H1 (cell line): ENCODE measurements around the gene MORN5.

Experiments used
- JUND ChIP-seq: IDR thresholded peaks from 2 replicates; pipeline ENCODE4 v1.6.1; 2011; ENCODE audit warnings: mild to moderate bottlenecking, improper control_type of control experiment, low read length
- POLR2AphosphoS5 ChIP-seq: IDR thresholded peaks from 2 replicates; pipeline ENCODE4 v1.6.1; 2011; ENCODE audit warnings: low read depth, low read length
- TF ChIP-seq, protein P1 (sequence below): IDR thresholded peaks from 2 replicates; pipeline ENCODE4 v1.6.1; 2012; ENCODE audit warnings: inconsistent platforms
- TF ChIP-seq, protein P2 (sequence below), 3 experiments: IDR thresholded peaks; 1 replicate in 2 of 3; 2 replicates in 1 of 3; pipeline versions ENCODE4 v1.5.1 to v1.6.1; 2011; ENCODE audit warnings: low read length in 3 of 3, mild to moderate bottlenecking in 3 of 3, inconsistent platforms in 2 of 3, low read depth in 1 of 3, moderate library complexity in 1 of 3; ENCODE audit not compliant: insufficient read depth in 1 of 3; ENCODE audit errors: control extremely low read depth in 1 of 3

DNA sequence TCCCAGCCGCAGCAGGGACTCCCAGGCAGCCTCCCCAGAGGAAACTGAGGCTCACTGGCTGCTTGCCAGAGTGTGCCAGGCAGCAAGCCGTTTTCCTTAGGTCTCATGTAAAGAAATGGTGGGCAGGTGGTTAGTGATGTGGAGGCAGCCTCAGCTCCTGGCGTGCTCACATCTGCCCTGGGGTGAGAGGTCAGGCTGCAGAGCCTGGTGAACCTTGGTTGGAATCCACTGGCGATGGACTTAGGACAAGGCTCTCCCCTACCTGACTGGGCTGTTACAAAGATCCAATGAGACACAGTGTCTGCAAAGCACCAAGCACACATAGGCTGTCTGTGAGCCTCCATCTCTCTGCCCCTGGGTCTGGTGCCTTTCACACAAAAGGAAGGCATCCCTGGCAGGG, 38.2 kb downstream of the MORN5 start:
- TF ChIP-seq, protein P1, sequence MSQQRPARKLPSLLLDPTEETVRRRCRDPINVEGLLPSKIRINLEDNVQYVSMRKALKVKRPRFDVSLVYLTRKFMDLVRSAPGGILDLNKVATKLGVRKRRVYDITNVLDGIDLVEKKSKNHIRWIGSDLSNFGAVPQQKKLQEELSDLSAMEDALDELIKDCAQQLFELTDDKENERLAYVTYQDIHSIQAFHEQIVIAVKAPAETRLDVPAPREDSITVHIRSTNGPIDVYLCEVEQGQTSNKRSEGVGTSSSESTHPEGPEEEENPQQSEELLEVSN, result no peak
- no peak for TF ChIP-seq POLR2AphosphoS5
- TF ChIP-seq, protein P2, sequence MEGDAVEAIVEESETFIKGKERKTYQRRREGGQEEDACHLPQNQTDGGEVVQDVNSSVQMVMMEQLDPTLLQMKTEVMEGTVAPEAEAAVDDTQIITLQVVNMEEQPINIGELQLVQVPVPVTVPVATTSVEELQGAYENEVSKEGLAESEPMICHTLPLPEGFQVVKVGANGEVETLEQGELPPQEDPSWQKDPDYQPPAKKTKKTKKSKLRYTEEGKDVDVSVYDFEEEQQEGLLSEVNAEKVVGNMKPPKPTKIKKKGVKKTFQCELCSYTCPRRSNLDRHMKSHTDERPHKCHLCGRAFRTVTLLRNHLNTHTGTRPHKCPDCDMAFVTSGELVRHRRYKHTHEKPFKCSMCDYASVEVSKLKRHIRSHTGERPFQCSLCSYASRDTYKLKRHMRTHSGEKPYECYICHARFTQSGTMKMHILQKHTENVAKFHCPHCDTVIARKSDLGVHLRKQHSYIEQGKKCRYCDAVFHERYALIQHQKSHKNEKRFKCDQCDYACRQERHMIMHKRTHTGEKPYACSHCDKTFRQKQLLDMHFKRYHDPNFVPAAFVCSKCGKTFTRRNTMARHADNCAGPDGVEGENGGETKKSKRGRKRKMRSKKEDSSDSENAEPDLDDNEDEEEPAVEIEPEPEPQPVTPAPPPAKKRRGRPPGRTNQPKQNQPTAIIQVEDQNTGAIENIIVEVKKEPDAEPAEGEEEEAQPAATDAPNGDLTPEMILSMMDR (IDR thresholded peaks at IDR 0.05; ENCODE audit: control extremely low read depth in 1 of 3, insufficient read depth in 1 of 3, low read depth in 1 of 3, low read length in 3 of 3), result no peak
- TF ChIP-seq JUND, result no peak
